HG02943 (cell line): ENCODE measurements around the gene JAKMIP3.

Experiments
- ATAC-seq: cut with Tn5 transposase; IDR thresholded peaks from one replicate; pipeline ENCODE4 v1.9.1; 2021; ENCODE audit warnings: mild to moderate bottlenecking, low read depth, moderate library complexity; ENCODE audit not compliant: unreplicated experiment

JAKMIP3 gene

GRCh38 chr10:132065491-132066105 lies at the start of gene JAKMIP3:
TSS of gene JAKMIP3 (plus strand) at chr10:132065946. CDS start at chr10:132104809, 38,863 bp downstream.
- no peak for ATAC-seq

DNA sequence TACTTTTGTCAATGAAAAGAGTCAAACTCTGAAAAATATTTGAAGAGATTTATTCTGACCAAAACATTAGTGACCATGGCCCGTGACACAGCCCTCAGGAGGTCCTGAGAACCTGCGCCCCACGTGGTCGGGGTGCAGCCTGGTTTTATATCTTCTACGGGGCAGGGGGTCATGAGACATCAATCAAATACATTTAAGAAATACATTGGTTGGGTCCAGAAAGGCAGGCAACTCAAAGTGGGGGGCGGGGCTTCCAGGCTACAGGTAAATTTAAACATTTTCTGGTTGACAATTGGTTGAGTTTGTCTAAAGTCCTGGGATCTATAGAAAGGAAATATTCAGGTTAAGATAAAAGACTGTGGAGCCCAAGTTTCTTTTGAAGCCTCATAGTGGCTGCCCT lies 49.2 kb upstream of the JAKMIP3 start:
- no peak for ATAC-seq

GRCh38 chr10:132018446-132018845 lies 47.3 kb upstream of the JAKMIP3 start:
- ATAC-seq, result no peak

DNA sequence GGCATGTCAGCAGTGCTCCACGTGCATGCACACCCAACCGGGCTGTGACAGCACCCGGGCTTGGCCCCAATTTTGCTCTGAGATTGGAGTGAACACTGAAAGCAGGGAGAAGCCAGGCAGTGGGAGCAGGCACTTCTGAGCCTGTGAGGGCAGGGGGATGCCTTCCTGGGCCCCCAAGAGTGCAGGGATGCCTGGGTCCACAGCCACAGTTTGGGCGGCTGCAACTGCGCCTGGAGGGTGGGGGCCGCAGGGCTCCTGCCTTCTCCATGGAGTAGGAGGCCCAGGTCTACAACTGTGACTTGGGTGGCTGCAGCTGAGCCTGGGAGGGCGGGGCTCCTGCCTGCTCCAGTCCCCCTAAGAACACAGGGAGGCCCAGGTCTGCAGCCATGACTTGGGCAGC lies 46.4 kb upstream of the JAKMIP3 start:
- no peak for ATAC-seq

DNA sequence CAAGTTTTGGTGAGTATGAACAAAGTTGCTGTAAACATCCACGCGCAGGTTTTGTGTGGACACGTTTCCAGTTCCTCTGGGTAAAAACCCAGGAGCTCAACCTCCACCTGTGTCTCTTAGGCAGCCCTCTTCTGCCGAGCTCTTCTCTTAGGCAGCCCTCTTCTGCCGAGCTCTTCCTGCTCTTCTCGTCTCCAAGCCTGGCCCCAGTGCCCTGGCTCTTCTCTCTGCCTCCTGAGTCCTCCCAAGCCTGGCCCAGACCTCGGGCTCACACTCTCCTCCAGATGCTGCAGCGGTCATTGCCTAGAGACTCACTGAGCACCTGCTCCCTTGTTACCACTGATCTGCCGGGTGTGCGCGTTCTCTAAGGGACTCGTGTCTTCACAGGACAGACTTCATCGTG lies 45.3 kb upstream of the JAKMIP3 start:
- no peak for ATAC-seq

DNA sequence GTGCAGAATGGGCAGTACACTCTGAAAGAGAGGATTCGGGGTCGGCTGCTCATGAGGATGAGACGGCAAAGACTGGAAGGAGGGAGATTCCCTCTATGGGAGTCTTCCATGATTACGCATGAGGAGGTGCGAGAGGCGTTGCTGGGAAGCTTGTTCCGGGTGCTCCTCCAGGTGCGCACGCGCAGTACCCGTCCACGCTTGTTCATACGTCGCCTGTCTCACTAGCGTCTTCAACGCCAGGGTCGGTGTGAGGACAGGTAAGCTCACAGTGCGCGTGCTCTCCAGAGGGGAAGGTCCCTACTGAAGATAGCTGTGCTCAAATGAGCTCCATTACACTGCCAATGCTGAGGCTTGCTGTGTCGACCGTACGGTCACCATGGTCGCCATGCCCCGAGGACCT lies 44.7 kb upstream of the JAKMIP3 start:
- ATAC-seq, result no peak

- no peak for ATAC-seq
These were observed 44.1 kb upstream of the JAKMIP3 start for GRCh38 chr10:132021504-132022143.

- ATAC-seq, result no peak
These were observed 43.5 kb upstream of the JAKMIP3 start for GRCh38 chr10:132022241-132022640.

- no peak for ATAC-seq
These were observed 42.5 kb upstream of the JAKMIP3 start for GRCh38 chr10:132023092-132023811.

DNA sequence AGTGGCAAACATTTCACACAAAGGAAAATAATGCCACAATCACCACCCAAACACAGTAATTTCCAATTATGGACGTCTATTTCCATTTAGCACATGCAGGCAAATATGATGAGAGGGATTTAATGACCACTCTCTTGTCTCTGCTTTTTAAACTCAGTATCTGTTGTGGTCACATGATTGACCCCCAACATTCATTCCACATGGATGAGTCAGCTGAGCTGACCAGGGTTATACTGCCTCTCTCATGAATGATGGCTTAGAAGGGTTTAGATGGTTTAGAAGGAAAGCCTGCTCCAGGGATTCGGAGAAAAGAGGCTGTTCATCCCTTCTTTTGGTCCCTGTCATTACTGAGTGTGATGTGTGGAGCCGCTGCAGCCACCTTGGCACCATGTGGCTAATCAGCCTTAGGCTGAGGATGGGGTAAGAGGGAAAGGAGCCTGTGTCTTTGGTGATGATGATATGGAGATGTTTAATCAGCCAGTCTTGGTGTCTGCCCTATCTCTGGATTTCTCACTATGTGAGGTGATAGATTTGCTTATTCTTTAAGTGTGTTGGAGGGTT lies 38.2 kb upstream of the JAKMIP3 start:
- no peak for ATAC-seq

DNA sequence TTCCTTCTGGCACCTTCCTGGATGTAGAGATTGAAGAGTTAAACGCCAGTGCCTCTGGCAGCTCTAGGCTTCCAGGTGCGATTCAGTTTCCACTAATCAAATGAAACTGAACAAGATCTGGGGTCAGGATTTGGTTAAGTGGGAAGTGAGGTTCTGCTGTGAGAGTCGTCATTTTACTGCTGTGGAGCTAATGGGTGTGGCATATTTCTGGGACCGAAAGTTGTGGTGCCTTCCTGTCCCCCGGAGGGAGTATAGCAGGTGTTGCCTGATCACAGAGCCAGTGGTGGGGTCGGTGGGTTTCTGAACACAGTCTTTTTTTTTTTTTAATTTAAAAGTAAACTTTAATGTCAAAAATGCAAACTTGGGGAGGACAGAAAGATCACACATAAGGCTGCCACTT lies 37.0 kb upstream of the JAKMIP3 start:
- no peak for ATAC-seq

DNA sequence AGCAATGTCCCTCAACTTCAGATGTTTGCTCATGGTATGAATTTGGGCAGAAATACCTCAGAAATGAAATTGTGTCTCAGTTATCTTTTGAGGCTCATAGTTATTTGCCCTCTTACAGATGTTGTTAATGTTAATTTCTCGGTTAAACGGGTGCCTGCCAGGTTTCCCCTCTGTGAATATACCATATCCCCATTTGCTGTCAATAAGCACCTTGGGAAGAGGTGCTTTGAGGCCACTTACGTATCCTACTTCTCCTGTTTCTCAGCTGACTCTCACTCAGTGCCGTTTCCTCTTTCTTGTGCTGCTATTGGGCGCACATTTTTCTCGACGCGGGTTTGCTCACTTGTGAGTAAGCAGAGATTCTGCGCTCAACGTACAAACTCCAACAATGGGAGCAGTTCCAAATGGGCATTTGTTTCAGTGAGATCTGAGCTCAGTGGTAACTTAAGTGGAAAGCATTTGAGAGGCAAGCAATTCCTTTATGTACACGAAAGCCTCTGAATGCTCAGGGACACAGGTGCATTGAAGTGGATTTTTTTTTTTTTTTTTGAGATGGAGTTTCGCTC lies 34.8 kb upstream of the JAKMIP3 start:
- no peak for ATAC-seq

DNA sequence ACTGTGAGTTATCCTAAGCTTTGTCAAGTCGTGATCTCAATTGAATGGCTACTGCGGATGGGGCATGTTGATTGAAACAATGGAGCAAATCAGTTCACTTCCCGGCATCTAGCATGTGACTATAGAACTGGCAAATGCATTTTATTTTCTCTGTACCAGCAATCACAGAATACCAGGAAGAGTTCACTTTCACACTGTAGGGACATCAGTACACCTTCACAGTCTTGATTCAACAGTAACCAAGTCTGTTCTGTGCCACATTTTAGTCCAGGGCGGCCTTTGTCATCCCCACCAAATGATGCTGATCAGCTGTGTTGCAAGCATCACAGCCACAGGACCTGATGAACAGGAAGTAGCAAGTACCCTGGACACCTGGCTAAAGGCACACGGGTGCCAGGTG lies 32.1 kb upstream of the JAKMIP3 start:
- no peak for ATAC-seq

DNA sequence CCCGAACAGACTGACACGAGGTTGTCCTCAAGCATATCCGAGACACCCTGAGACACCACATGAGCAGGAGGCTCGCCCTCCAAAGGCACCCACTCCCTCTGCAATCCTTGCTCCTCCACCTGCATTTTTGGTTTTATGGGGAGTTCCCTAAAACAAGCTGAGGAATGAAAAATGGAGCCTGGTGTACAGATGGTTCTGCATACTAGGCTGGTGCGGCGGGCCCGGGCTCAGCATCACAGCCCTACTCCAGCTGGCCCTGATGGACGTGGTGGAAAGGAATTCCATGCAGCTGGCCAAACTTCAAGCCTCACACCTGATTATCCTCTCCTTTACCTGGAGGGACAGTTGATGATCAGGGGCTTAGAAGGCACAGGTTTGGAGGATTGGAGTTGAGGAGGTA lies 30.3 kb upstream of the JAKMIP3 start:
- ATAC-seq, result no peak

GRCh38 chr10:132036153-132036886 lies 29.4 kb upstream of the JAKMIP3 start:
- ATAC-seq, result no peak

DNA sequence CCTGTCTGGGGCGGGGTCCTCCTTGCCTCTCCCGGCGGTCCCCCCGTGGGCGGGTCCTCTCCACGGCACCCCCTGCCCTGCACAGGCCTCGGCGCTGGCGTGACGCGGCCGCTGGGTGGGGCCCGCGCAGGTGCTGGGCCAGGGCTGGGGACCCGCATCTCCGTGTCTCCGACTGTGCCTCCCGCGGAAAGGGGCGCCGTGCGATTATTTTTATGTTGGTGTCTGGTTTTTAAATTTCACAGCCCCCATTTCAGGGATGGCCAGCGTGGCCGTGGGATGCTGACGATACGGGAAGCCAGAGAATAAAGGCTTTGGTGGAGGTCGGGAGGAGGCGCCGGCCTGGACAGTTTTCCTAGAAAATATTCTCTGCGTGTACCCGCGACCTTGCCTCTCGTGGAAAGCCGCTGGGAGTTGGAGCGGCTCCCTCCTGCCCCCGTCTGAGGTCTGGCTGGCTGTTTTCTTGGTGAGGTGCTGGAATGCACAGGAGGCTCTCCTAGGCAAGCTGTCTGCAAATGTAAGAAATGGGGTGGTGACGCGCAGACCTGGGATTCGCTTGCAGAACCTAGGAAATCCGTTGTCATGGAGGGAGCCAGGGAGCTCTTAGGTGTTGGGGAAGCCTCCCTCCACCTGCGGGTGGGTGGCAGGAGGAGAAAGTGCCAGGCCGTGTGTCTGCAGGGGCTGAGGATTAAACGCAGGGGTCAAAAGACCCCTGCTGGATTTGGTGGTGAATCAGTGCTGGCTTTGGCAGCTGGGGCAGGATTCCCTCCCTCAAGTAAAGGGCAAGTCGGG lies 28.7 kb upstream of the JAKMIP3 start:
- no peak for ATAC-seq

DNA sequence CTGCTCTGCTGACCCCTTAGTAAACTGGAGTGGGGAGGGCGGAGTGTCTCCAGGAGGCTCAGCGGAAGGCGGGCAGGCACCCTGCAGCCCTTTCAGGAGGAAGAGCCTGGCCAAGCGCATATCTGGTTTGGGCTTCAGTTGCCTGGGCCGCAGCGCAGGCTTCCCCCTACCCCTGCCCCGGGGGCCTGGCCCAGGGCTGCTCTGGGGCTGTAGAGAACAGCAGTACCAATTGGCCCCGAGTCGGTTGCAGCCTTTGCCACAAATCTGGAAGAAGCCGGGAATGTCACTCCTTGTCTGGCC lies 28.1 kb upstream of the JAKMIP3 start:
- no peak for ATAC-seq

- ATAC-seq, result no peak
These were observed 26.4 kb upstream of the JAKMIP3 start for GRCh38 chr10:132039371-132039770.

- ATAC-seq, result no peak
These were observed 25.7 kb upstream of the JAKMIP3 start for GRCh38 chr10:132040046-132040445.

- ATAC-seq, result no peak
These were observed 24.4 kb upstream of the JAKMIP3 start for GRCh38 chr10:132041340-132041739.
